HepG2 (cell line): Measurements from ENCODE around the gene PRDM10. TPM values are rescaled to one million over a fixed set of nuclear protein-coding genes. Genes with fewer than 3 reads are reported as not detected.

Experiments used
- ATAC-seq: fragments of 200-7000 bp; cut with Tn5 transposase; 3 replicates; pipeline ENCODE4 v1.9.1; 2020; ENCODE audit warnings: mild to moderate bottlenecking, moderate library complexity
- BruUV-seq: library from RNA; stranded (reverse); fragments of 400-500 nt; replicated peaks from 2 replicates; lab custom pipeline; 2021; lab: Mats Ljungman, UMichigan
- CTCF ChIA-PET: fragments of 300-600 bp; formaldehyde crosslinking; extraction: SDS; loops from one replicate; lab custom pipeline; 2021; ENCODE audit warnings: low total read pairs, inconsistent platforms, low intra/inter-chr PET ratio; lab: Yijun Ruan, JAX
- POLR2A ChIA-PET: fragments of 350-600 bp; sonication (Branson Sonifier 250); formaldehyde crosslinking; loops from one replicate; lab custom pipeline; 2020; ENCODE audit warnings: antibody characterized with exemption, inconsistent platforms; lab: Yijun Ruan, JAX
- DNase-seq: peaks from one replicate; pipeline ENCODE4 v3.0.0-alpha.2; 2015; ENCODE audit warnings: low spot score
- FAIRE-seq: peaks from 3 replicates; lab custom pipeline; 2011; peaks lifted over from hg19 to GRCh38; lab: Jason Lieb, UNC
- H2AFZ ChIP-seq: one replicate; pipeline ENCODE4 v1.6.1; 2011; ENCODE audit warnings: low read length, inconsistent platforms
- H3K27ac ChIP-seq: fragments of 300-600 bp; 3 replicates; pipeline ENCODE4 v1.8.0; 2011; ENCODE audit warnings: mixed run types, mild to moderate bottlenecking, mixed read lengths, low read length, inconsistent platforms; ENCODE audit not compliant: insufficient read depth; ENCODE audit errors: extremely low read length
- H3K27me3 ChIP-seq, 2 experiments: fragments of 200-600 bp in 1 of 2; 2 replicates in 1 of 2; 3 replicates in 1 of 2; pipeline versions ENCODE4 v1.6.0 to v1.8.0; 2011; ENCODE audit warnings: low read length in 2 of 2, mild to moderate bottlenecking in 2 of 2, moderate library complexity in 2 of 2, inconsistent platforms in 1 of 2; ENCODE audit not compliant: insufficient read depth in 2 of 2, control insufficient read depth in 1 of 2
- H3K36me3 ChIP-seq, 2 experiments: fragments of 200-600 bp in 1 of 2; replicated peaks in 1 of 2; 2 replicates in 1 of 2; 3 replicates in 1 of 2; pipeline versions ENCODE4 v1.5.1 to v1.8.0; 2011; ENCODE audit warnings: low read length in 2 of 2, inconsistent platforms in 1 of 2; ENCODE audit not compliant: insufficient read depth in 2 of 2, control insufficient read depth in 1 of 2
- H3K4me1 ChIP-seq: 2 replicates; pipeline ENCODE4 v1.5.1; 2012; ENCODE audit warnings: low read length, inconsistent platforms; ENCODE audit not compliant: insufficient read depth
- H3K4me2 ChIP-seq: 2 replicates; pipeline ENCODE4 v1.6.0; 2011; ENCODE audit warnings: low read depth, low read length, inconsistent platforms
- H3K4me3 ChIP-seq, 3 experiments: fragments of 200-600 bp in 1 of 3; sonication (generic), shearing (Covaris generic) in 1 of 3; replicated peaks in 1 of 3; 2 replicates each; pipeline ENCODE4 v1.5.1; 2011 to 2016; ENCODE audit warnings: low read length in 3 of 3, inconsistent platforms in 2 of 3, low read depth in 2 of 3, mild to moderate bottlenecking in 2 of 3, control low read depth in 1 of 3, mixed read lengths in 1 of 3; ENCODE audit not compliant: insufficient read depth in 1 of 3
- H3K79me2 ChIP-seq: one replicate; pipeline ENCODE4 v1.6.1; 2011; ENCODE audit warnings: low read length, inconsistent platforms; ENCODE audit not compliant: insufficient read depth
- H3K9ac ChIP-seq: 2 replicates; pipeline ENCODE4 v1.6.0; 2011; ENCODE audit warnings: mild to moderate bottlenecking, low read depth, low read length, inconsistent platforms; ENCODE audit not compliant: insufficient read depth
- H3K9me3 ChIP-seq: 2 replicates; pipeline ENCODE4 v1.5.1; 2012; ENCODE audit warnings: mild to moderate bottlenecking, low read length
- H4K20me1 ChIP-seq: 2 replicates; pipeline ENCODE4 v1.6.0; 2011; ENCODE audit warnings: inconsistent platforms, mild to moderate bottlenecking, low read length, moderate library complexity; ENCODE audit not compliant: insufficient read depth
- ARID2 ChIP-seq: sonication (generic); formaldehyde crosslinking; IDR thresholded peaks from 2 replicates; pipeline ENCODE4 v1.8.1; 2022; ENCODE audit warnings: mild to moderate bottlenecking, missing genetic modification reagents, borderline replicate concordance
- ASH2L ChIP-seq: fragments of 300-600, 200-600 bp; sonication (generic); IDR thresholded peaks from 2 replicates; pipeline ENCODE4 v1.7.0; 2017; ENCODE audit warnings: low read depth, mild to moderate bottlenecking, moderate library complexity, mixed read lengths, low read length; ENCODE audit not compliant: insufficient read length
- EZH2 ChIP-seq: conservative IDR thresholded peaks from 2 replicates; pipeline ENCODE4 v1.6.1; 2012; ENCODE audit warnings: mild to moderate bottlenecking, low read depth, low read length, moderate library complexity
- KLF9 ChIP-seq: IDR thresholded peaks from 2 replicates; pipeline ENCODE4 v1.6.1; 2016; ENCODE audit warnings: low read depth
- NFE2 ChIP-seq: sonication (generic); formaldehyde crosslinking; IDR thresholded peaks from 2 replicates; pipeline ENCODE4 v1.4.0; 2020; ENCODE audit warnings: missing genetic modification reagents
- RBFOX2 ChIP-seq: fragments of 200-400 bp; formaldehyde crosslinking; IDR thresholded peaks from 2 replicates; pipeline ENCODE4 v1.6.1; 2017; ENCODE audit warnings: low read depth, mild to moderate bottlenecking, low read length
- RELA ChIP-seq: sonication (generic); formaldehyde crosslinking; IDR thresholded peaks from 2 replicates; pipeline ENCODE4 v1.4.0; 2020; ENCODE audit warnings: missing genetic modification reagents
- ZC3H4 ChIP-seq: sonication (generic); formaldehyde crosslinking; IDR thresholded peaks from 2 replicates; pipeline ENCODE4 v1.4.0; 2020; ENCODE audit warnings: missing genetic modification reagents, borderline replicate concordance
- ZMAT3 ChIP-seq: sonication (generic); formaldehyde crosslinking; conservative IDR thresholded peaks from 2 replicates; pipeline ENCODE4 v1.7.0; 2021; ENCODE audit warnings: missing genetic modification reagents
- ZMYM3 ChIP-seq: sonication (generic); formaldehyde crosslinking; IDR thresholded peaks from 2 replicates; pipeline ENCODE4 v1.5.1; 2020; ENCODE audit warnings: mild to moderate bottlenecking, missing genetic modification reagents
- ZNF44 ChIP-seq: sonication (generic); formaldehyde crosslinking; IDR thresholded peaks from 2 replicates; pipeline ENCODE4 v1.5.1; 2020; ENCODE audit warnings: mild to moderate bottlenecking, missing genetic modification reagents
- WGBS: methylation state at CpG from one replicate; pipeline ENCODE4 v1.1.6; 2017; ENCODE audit warnings: low lambda C conversion rate; 5-methylcytosine and 5-hydroxymethylcytosine counted together
- in situ Hi-C: cut with HindIII; loops from 2 replicates; pipeline ENCODE4 v1.10.0; 2017; ENCODE audit warnings: low pct_unique_long_range_greater_than_20kb; ENCODE audit not compliant: extremely low pct_ligation_motif_present
- intact Hi-C: fragments of 100-400 bp; cut with micrococcal nuclease; formaldehyde crosslinking; loops from one replicate; pipeline ENCODE4 v1.10.0; 2022; ENCODE audit not compliant: unreplicated experiment
- polyA plus RNA-seq, 8 experiments: library from polyadenylated mRNA; depleted of rRNA in 3 of 8; stranded (reverse) in 7 of 8; unstranded in 1 of 8; fragments of >200 nt; fragmentation: Illumina TruSeq in 4 of 8; extraction: Trizol in 4 of 8; gene quantifications; 2 replicates each; pipeline versions ENCODE4 v1.2.1 to v1.2.3, GENCODE V29; 2011 to 2016; ENCODE audit warnings: low read depth in 4 of 8, missing spikeins in 1 of 8, mixed read lengths in 1 of 8; ENCODE audit not compliant: insufficient read depth in 1 of 8
- total RNA-seq, 5 experiments: library from RNA; depleted of rRNA; stranded (reverse); fragments of >200 nt; fragmentation: Illumina TruSeq; extraction: Trizol; gene quantifications; 2 replicates each; pipeline ENCODE4 v1.2.3, GENCODE V29; 2016; ENCODE audit warnings: low read depth in 1 of 5
- TF ChIP-seq, protein P1 (sequence below): sonication (generic); formaldehyde crosslinking; IDR thresholded peaks from 2 replicates; pipeline ENCODE4 v1.4.0; 2020; ENCODE audit warnings: missing genetic modification reagents, borderline replicate concordance
- TF ChIP-seq, protein P2 (sequence below): sonication (generic); formaldehyde crosslinking; IDR thresholded peaks from 2 replicates; pipeline ENCODE4 v1.4.0; 2020; ENCODE audit warnings: missing genetic modification reagents

PRDM10 gene
- total and polyA plus RNA-seq, 2 of the 13 experiments (the other 11 are each of a cell fraction or from before 2014, with no cell fraction given), result 5.7 to 5.8 TPM

DNA sequence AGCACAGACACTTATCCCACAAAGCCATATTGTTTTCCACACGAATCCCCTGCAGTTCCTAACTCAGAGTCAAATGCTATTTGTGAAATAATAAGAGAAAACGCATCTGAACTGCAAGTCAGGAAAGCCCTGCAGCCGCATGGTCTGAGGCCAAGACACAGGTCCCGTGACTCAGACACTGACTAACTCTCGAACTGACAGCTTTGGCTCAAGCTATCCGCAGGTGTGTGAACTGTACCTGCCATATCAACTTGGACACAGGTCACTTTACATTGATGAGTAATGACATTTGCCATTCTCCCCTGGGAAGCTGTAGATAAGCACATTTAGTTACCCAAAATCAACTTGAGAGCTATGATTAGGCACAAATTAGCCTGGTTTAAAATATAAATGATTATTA is 72.3 kb downstream of the PRDM10 start:
- no TSS peak for BruUV-seq
- no peak overlapping the region for H3K4me2 ChIP-seq
- 98% methylated on average over 6 of the region's 6 CpGs for WGBS
- intact Hi-C loops, result no loop called here
- H3K27ac ChIP-seq, result no peak overlapping the region
- no peaks in the 10 kb centered on the region for H3K27me3 ChIP-seq
- no peaks in the 10 kb centered on the region for H3K4me1 ChIP-seq
- in situ Hi-C loops, result no loop called here
- H3K4me3 ChIP-seq, result no peak overlapping the region
- TF ChIP-seq EZH2 (no peak), KLF9 (CRISPR knock-in tag) (no peak), NFE2 (CRISPR knock-in tag) (no peak), ASH2L (no peak), ZNF44 (no peak), RBFOX2 (no peak), ARID2 (no peak), RELA (CRISPR knock-in tag) (no peak), ZMAT3 (CRISPR knock-in tag) (no peak), ZC3H4 (CRISPR knock-in tag) (no peak), ZMYM3 (no peak)
- TF ChIP-seq, protein P1, sequence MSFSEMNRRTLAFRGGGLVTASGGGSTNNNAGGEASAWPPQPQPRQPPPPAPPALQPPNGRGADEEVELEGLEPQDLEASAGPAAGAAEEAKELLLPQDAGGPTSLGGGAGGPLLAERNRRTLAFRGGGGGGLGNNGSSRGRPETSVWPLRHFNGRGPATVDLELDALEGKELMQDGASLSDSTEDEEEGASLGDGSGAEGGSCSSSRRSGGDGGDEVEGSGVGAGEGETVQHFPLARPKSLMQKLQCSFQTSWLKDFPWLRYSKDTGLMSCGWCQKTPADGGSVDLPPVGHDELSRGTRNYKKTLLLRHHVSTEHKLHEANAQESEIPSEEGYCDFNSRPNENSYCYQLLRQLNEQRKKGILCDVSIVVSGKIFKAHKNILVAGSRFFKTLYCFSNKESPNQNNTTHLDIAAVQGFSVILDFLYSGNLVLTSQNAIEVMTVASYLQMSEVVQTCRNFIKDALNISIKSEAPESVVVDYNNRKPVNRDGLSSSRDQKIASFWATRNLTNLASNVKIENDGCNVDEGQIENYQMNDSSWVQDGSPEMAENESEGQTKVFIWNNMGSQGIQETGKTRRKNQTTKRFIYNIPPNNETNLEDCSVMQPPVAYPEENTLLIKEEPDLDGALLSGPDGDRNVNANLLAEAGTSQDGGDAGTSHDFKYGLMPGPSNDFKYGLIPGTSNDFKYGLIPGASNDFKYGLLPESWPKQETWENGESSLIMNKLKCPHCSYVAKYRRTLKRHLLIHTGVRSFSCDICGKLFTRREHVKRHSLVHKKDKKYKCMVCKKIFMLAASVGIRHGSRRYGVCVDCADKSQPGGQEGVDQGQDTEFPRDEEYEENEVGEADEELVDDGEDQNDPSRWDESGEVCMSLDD (CRISPR knock-in tag), result no peak
- TF ChIP-seq, protein P2, sequence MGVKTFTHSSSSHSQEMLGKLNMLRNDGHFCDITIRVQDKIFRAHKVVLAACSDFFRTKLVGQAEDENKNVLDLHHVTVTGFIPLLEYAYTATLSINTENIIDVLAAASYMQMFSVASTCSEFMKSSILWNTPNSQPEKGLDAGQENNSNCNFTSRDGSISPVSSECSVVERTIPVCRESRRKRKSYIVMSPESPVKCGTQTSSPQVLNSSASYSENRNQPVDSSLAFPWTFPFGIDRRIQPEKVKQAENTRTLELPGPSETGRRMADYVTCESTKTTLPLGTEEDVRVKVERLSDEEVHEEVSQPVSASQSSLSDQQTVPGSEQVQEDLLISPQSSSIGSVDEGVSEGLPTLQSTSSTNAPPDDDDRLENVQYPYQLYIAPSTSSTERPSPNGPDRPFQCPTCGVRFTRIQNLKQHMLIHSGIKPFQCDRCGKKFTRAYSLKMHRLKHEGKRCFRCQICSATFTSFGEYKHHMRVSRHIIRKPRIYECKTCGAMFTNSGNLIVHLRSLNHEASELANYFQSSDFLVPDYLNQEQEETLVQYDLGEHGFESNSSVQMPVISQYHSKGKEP, result no peak
- CTCF ChIA-PET, result no interaction called here
- DNase-seq (no peak), FAIRE-seq (no peak), ATAC-seq (no peak)
- H2AFZ ChIP-seq, result no peak overlapping the region
- no peaks in the 10 kb centered on the region for H3K79me2 ChIP-seq
- POLR2A ChIA-PET, result interaction anchor here (0.6 to 1.2 kb wide), 2 partner anchors 53 to 73 kb away, joined by 3 to 4 read pairs; no protein-coding TSS in a partner anchor
- no peaks in the 10 kb centered on the region for H3K9me3 ChIP-seq
- peaks cover 2 to 21% of the 10 kb centered on the region in 2 experiments for H3K36me3 ChIP-seq
- no peaks in the 10 kb centered on the region for H4K20me1 ChIP-seq
- H3K9ac ChIP-seq, result no peak overlapping the region
